ENCODE data around the gene SPON1.
"Not testable (repeated sequence)": the region's sequence is repeated elsewhere in the genome, so short reads cannot be mapped to it uniquely, and the experiment has no call there.

SPON1 gene

DNA sequence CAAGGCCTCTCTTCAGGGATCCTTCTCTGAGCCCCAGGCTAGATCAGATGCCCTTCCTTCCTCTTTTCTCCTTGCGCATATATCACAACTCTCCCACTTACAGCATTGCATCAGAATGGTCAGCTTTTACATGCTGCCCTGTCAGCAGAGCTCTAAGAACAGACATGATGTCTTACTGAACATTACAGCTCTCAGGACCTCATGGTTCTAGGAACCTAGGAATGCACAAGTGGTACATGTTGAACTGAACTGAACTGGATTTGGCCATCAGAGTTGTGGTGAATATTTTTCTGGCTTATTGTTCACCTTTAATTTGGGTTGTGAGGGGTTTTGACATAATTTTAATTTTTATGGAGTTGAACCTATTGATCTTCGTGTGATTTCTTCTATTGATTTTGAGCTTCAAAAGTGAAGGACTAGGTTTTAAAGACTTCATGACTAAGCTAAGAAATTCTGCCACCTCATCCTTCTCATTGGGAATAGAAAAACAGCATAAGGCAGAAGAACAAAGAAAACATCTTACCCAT, 37.7 kb upstream of the SPON1 start:
- Histone ChIP-seq H3K9ac (ENCODE audit: insufficient read length, low read depth) (no peak overlapping the region), H3K27me3 (ENCODE audit: insufficient read depth, insufficient read length) (no peaks in the 10 kb centered on the region), H3K4me1 (ENCODE audit: insufficient read depth, insufficient read length) (peaks cover 2% of the 10 kb centered on the region), H3K4me3 (ENCODE audit: insufficient read length, low read depth) (no peak overlapping the region), H3K9me3 (ENCODE audit: insufficient read depth, low read length) (no peaks in the 10 kb centered on the region), H3K36me3 (ENCODE audit: insufficient read depth, insufficient read length, low read length) (no peaks in the 10 kb centered on the region)
- TF ChIP-seq YY1 (IDR thresholded peaks at IDR 0.05; ENCODE audit: insufficient read depth, insufficient read length) (no peak), SUZ12 (IDR thresholded peaks at IDR 0.05; ENCODE audit: extremely low read depth, insufficient read depth, insufficient read length) (no peak), ZNF274 (IDR thresholded peaks at IDR 0.05; ENCODE audit: low read depth, low read length) (no peak)
- DNase-seq (ENCODE audit: low read depth, low spot score) = no peak

DNA sequence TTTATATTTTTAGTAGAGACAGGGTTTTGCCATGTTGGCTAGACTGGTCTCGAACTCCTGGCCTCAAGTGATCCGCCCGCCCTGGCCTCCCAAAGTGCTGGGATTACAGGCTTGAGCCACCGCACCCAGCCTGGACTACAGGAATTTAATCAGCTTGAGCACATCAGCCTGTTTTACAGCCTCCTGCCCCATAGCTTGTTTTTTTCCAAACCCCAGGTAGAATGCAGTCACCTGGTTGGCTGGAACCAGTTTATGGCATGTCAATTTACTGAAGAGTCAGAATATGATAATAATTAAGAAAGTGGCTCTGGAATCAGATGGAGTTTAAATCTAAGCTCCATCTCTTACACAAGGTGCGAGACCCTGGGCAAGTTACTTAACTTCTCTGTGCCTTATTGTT, 36.2 kb upstream of the SPON1 start:
- H3K9me3 ChIP-seq (ENCODE audit: insufficient read depth, low read length); H3K4me1 ChIP-seq (ENCODE audit: insufficient read depth, insufficient read length); H3K27me3 ChIP-seq (ENCODE audit: insufficient read depth, insufficient read length); H3K36me3 ChIP-seq (ENCODE audit: insufficient read depth, insufficient read length, low read length); DNase-seq (ENCODE audit: low read depth, low spot score); H3K4me3 ChIP-seq (ENCODE audit: insufficient read length, low read depth); H3K9ac ChIP-seq (ENCODE audit: insufficient read length, low read depth): not testable (repeated sequence)

DNA sequence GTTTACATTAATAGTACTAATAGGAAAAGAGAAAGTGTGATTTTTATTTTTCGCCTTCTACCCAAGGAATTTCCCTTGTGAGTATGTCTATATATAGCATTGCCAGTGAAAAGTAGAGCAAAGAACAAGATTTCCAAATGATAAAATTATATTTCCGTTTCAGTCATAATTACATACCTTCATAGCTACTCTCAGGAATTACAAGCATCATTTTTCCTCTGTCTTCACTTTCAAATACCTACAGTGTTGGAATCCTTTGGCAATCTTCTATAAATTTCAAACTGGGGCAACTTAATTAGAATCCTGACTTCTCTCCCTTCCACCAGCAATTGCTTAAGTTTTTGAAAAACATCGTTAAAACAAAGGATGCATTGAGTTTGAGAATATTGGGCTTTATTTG, 35.5 kb upstream of the SPON1 start:
- no peak for TF ChIP-seq ZNF274 (IDR thresholded peaks at IDR 0.05; ENCODE audit: low read depth, low read length)
- no peak for TF ChIP-seq SUZ12 (IDR thresholded peaks at IDR 0.05; ENCODE audit: extremely low read depth, insufficient read depth, insufficient read length)
- TF ChIP-seq YY1 (IDR thresholded peaks at IDR 0.05; ENCODE audit: insufficient read depth, insufficient read length) = no peak
- H3K4me1 ChIP-seq (ENCODE audit: insufficient read depth, insufficient read length) = peaks cover 2% of the 10 kb centered on the region
- H3K9me3 ChIP-seq (ENCODE audit: insufficient read depth, low read length) = no peaks in the 10 kb centered on the region
- no peak overlapping the region for H3K4me3 ChIP-seq (ENCODE audit: insufficient read length, low read depth)
- H3K9ac ChIP-seq (ENCODE audit: insufficient read length, low read depth) = no peak overlapping the region
- H3K36me3 ChIP-seq (ENCODE audit: insufficient read depth, insufficient read length, low read length) = no peaks in the 10 kb centered on the region
- DNase-seq (ENCODE audit: low read depth, low spot score) = no peak
- no peaks in the 10 kb centered on the region for H3K27me3 ChIP-seq (ENCODE audit: insufficient read depth, insufficient read length)

DNA sequence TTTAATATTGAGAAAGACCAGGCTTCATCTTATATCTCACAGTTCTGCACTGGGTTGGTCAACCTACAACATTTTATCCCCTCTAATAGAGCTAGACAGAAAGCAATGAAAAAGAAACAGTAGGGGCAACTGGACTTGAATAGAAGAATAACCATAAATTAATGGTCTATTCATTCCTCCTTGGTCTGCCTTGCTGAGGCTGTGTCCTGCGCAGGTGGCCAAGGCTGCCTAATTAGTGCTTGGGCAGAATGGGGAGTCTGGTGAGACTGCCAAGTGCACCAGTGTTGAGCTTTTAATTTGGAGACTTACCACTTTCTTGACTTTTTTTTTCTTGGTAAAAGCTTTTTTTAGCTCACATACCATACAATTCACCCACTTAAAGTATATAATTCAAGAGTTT, 35.0 kb upstream of the SPON1 start:
- no peaks in the 10 kb centered on the region for H3K27me3 ChIP-seq (ENCODE audit: insufficient read depth, insufficient read length)
- no peak for DNase-seq (ENCODE audit: low read depth, low spot score)
- H3K4me1 ChIP-seq (ENCODE audit: insufficient read depth, insufficient read length) = peaks cover 2% of the 10 kb centered on the region
- H3K36me3 ChIP-seq (ENCODE audit: insufficient read depth, insufficient read length, low read length) = no peaks in the 10 kb centered on the region
- no peak for TF ChIP-seq YY1 (IDR thresholded peaks at IDR 0.05; ENCODE audit: insufficient read depth, insufficient read length)
- no peak for TF ChIP-seq ZNF274 (IDR thresholded peaks at IDR 0.05; ENCODE audit: low read depth, low read length)
- TF ChIP-seq SUZ12 (IDR thresholded peaks at IDR 0.05; ENCODE audit: extremely low read depth, insufficient read depth, insufficient read length) = no peak
- H3K4me3 ChIP-seq (ENCODE audit: insufficient read length, low read depth) = no peak overlapping the region
- no peak overlapping the region for H3K9ac ChIP-seq (ENCODE audit: insufficient read length, low read depth)
- no peaks in the 10 kb centered on the region for H3K9me3 ChIP-seq (ENCODE audit: insufficient read depth, low read length)

DNA sequence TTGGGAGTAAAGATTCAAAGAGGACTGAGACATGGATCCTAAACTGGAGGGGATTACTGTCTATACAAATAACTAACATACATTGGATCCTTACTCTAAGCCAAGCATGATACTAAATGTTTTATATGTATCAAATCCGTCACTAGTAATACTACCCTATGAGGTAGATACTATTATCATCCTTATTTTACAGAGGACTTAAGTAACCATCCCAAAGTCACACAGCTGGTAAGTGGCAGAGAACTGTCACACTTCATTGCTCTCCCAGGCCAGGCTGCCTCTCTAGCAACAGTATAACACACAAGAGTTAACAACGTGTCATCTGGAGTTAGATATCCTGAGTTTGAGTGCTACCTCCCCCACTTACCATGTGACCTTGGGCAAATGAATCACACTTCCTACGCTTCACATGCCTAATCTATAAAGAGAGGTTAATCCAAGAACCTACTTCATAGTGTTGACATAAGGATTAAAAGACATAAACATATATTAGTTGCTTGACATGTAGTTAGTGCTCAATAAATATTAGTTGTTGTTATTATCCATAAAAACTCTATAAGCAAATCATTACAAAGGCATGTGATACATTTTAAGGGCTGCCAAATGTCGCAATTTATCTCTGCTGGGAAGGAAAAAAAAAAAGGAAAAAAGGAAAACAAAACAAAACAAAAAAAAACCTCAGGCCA, 33.8 kb upstream of the SPON1 start:
- no peak for TF ChIP-seq YY1 (IDR thresholded peaks at IDR 0.05; ENCODE audit: insufficient read depth, insufficient read length)
- TF ChIP-seq ZNF274 (IDR thresholded peaks at IDR 0.05; ENCODE audit: low read depth, low read length) = no peak
- no peak for TF ChIP-seq SUZ12 (IDR thresholded peaks at IDR 0.05; ENCODE audit: extremely low read depth, insufficient read depth, insufficient read length)
- no peak overlapping the region for H3K4me3 ChIP-seq (ENCODE audit: insufficient read length, low read depth)
- no peaks in the 10 kb centered on the region for H3K9me3 ChIP-seq (ENCODE audit: insufficient read depth, low read length)

DNA sequence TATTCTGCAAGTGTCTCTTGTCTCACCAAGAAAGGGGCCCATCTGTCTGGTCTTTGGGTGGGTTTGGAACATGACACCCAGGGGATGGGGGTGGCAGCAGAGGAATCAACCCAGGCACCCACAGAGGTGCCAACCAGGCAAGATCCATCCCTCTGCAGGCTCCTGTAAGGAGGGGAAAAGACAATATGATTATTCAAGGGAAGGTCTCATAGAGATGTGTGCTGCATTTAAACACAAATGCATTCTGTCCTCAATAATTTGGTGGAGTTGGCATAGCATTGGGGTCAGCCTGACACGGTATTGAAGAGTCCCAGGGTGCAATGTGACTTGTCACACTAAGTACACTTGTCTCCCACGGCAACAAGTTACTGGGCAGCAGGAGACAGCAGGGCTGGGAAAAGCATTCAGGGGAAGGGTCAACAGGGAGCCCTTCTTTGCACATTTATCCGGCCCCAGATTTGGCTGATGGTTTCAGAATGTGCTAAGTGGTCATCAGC, 33.1 kb upstream of the SPON1 start:
- no peak overlapping the region for H3K9ac ChIP-seq (ENCODE audit: insufficient read length, low read depth)

More for the DNA sequence above, 33.8 kb upstream of the SPON1 start:
- DNase-seq (ENCODE audit: low read depth, low spot score) = no peak
- Histone ChIP-seq H3K4me1 (ENCODE audit: insufficient read depth, insufficient read length) (no peaks in the 10 kb centered on the region), H3K36me3 (ENCODE audit: insufficient read depth, insufficient read length, low read length) (no peaks in the 10 kb centered on the region), H3K27me3 (ENCODE audit: insufficient read depth, insufficient read length) (no peaks in the 10 kb centered on the region), H3K9ac (ENCODE audit: insufficient read length, low read depth) (no peak overlapping the region)

DNA sequence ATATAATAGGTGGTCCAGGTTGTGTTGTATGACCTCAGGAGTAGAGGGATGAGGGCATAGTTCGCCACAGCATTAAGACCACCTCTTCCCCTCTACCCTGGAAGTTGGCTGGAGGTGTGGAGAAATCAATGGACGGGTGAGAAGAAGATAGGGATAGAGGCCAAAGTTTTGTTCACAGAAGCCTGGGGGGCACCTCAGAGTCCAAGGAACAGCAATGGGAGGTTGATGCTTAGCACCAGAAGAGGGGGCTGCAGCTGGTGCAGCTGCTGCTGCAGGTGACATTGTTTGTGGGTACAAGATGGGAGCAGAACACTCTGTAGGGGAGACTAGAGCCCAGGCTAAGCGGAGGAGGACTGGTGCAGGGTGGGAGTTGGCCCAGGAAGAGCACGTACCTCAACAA, 31.2 kb upstream of the SPON1 start:
- TF ChIP-seq ZNF274 (IDR thresholded peaks at IDR 0.05; ENCODE audit: low read depth, low read length) = no peak
- no peak for TF ChIP-seq SUZ12 (IDR thresholded peaks at IDR 0.05; ENCODE audit: extremely low read depth, insufficient read depth, insufficient read length)
- no peak for TF ChIP-seq YY1 (IDR thresholded peaks at IDR 0.05; ENCODE audit: insufficient read depth, insufficient read length)
- no peak for DNase-seq (ENCODE audit: low read depth, low spot score)
- Histone ChIP-seq H3K4me3 (ENCODE audit: insufficient read length, low read depth) (no peak overlapping the region), H3K27me3 (ENCODE audit: insufficient read depth, insufficient read length) (no peaks in the 10 kb centered on the region), H3K4me1 (ENCODE audit: insufficient read depth, insufficient read length) (no peaks in the 10 kb centered on the region), H3K36me3 (ENCODE audit: insufficient read depth, insufficient read length, low read length) (no peaks in the 10 kb centered on the region), H3K9me3 (ENCODE audit: insufficient read depth, low read length) (no peaks in the 10 kb centered on the region), H3K9ac (ENCODE audit: insufficient read length, low read depth) (no peak overlapping the region)

More for the DNA sequence above, 33.1 kb upstream of the SPON1 start:
- no peak overlapping the region for H3K4me3 ChIP-seq (ENCODE audit: insufficient read length, low read depth)
- H3K4me1 ChIP-seq (ENCODE audit: insufficient read depth, insufficient read length) = no peaks in the 10 kb centered on the region
- TF ChIP-seq ZNF274 (IDR thresholded peaks at IDR 0.05; ENCODE audit: low read depth, low read length) = no peak
- no peak for TF ChIP-seq YY1 (IDR thresholded peaks at IDR 0.05; ENCODE audit: insufficient read depth, insufficient read length)
- TF ChIP-seq SUZ12 (IDR thresholded peaks at IDR 0.05; ENCODE audit: extremely low read depth, insufficient read depth, insufficient read length) = no peak
- H3K27me3 ChIP-seq (ENCODE audit: insufficient read depth, insufficient read length) = no peaks in the 10 kb centered on the region
- no peaks in the 10 kb centered on the region for H3K9me3 ChIP-seq (ENCODE audit: insufficient read depth, low read length)
- no peak for DNase-seq (ENCODE audit: low read depth, low spot score)
- no peaks in the 10 kb centered on the region for H3K36me3 ChIP-seq (ENCODE audit: insufficient read depth, insufficient read length, low read length)

DNA sequence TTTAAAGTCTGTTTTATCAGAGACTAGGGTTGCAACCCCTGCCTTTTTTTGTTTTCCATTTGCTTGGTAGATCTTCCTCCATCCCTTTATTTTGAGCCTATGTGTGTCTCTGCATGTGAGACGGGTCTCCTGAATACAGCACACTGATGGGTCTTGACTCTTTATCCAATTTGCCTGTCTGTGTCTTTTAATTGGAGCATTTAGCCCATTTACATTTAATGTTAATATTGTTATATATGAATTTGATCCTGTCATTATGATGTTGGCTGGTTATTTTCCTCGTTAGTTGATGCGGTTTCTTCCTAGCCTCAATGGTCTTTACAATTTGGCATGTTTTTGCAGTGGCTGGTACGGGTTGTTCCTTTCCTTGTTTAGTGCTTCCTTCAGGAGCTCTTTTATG, 25.4 kb upstream of the SPON1 start:
- H3K27me3 ChIP-seq (ENCODE audit: insufficient read depth, insufficient read length); H3K36me3 ChIP-seq (ENCODE audit: insufficient read depth, insufficient read length, low read length); H3K9me3 ChIP-seq (ENCODE audit: insufficient read depth, low read length); DNase-seq (ENCODE audit: low read depth, low spot score); H3K9ac ChIP-seq (ENCODE audit: insufficient read length, low read depth); H3K4me1 ChIP-seq (ENCODE audit: insufficient read depth, insufficient read length); H3K4me3 ChIP-seq (ENCODE audit: insufficient read length, low read depth): not testable (repeated sequence)

DNA sequence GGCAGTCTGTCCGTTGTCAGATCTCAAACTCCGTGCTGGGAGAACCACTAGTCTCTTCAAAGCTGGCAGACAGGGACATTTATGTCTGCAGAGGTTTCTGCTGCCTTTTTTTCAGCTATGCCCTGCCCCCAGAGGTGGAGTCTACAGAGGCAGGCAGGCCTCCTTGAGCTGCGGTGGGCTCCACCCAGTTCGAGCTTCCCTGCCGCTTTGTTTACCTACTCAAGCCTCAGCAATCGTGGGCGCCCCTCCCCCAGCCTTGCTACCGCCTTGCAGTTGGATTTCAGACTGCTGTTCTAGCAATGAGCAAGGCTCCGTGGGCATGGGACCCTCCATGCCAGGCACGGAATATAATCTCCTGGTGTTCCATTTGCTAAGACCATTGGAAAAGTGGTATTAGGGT, 23.7 kb upstream of the SPON1 start:
- DNase-seq (ENCODE audit: low read depth, low spot score); H3K9ac ChIP-seq (ENCODE audit: insufficient read length, low read depth): not testable (repeated sequence)

More for the DNA sequence above, 23.7 kb upstream of the SPON1 start:
- H3K4me1 ChIP-seq (ENCODE audit: insufficient read depth, insufficient read length); H3K9me3 ChIP-seq (ENCODE audit: insufficient read depth, low read length); H3K4me3 ChIP-seq (ENCODE audit: insufficient read length, low read depth); H3K27me3 ChIP-seq (ENCODE audit: insufficient read depth, insufficient read length); H3K36me3 ChIP-seq (ENCODE audit: insufficient read depth, insufficient read length, low read length): not testable (repeated sequence)

Measured in NT2/D1 (cell line).